GM12874 (cell line): ENCODE data around the gene BIN1.

ENCODE experiments used
- CTCF ChIP-seq: IDR thresholded peaks from 2 replicates; pipeline ENCODE4 v1.5.1; 2011; ENCODE audit warnings: low read depth, mild to moderate bottlenecking, control low read depth, low read length, moderate library complexity; ENCODE audit not compliant: insufficient read depth

BIN1 gene

GRCh38 chr2:127146820-127147502, 40.0 kb upstream of the BIN1 start:
- TF ChIP-seq CTCF: no peak

- no peak for TF ChIP-seq CTCF
These were observed 39.2 kb upstream of the BIN1 start for GRCh38 chr2:127146071-127146725.

- TF ChIP-seq CTCF: no peak
These were observed 38.4 kb upstream of the BIN1 start for GRCh38 chr2:127145280-127145895.

GRCh38 chr2:127143841-127144782, 37.2 kb upstream of the BIN1 start:
- no peak for TF ChIP-seq CTCF

GRCh38 chr2:127142663-127143630, 36.0 kb upstream of the BIN1 start:
- no peak for TF ChIP-seq CTCF

GRCh38 chr2:127140538-127140937, 33.6 kb upstream of the BIN1 start:
- TF ChIP-seq CTCF: no peak
